Ascending aorta (tissue), 2 donors: ENCODE results near the gene PIR. TPM values are rescaled to one million over a fixed set of nuclear protein-coding genes. Genes with fewer than 3 reads are reported as not detected.

ENCODE experiments used
- DNase-seq, 2 donors: peaks; one replicate each; pipeline ENCODE4 v3.0.0-alpha.2; 2019; ENCODE audit warnings: low spot score in 2 of 2
- H3K27ac ChIP-seq, 2 donors: fragments of 200-600 bp; sonication (generic); one replicate each; pipeline ENCODE4 v1.5.1; 2016 to 2017; ENCODE audit warnings: mild to moderate bottlenecking in 1 of 2
- H3K27me3 ChIP-seq: fragments of 200-600 bp; sonication (generic); one replicate; pipeline ENCODE4 v1.5.1; 2017
- H3K36me3 ChIP-seq, 2 donors: fragments of 200-600 bp; sonication (generic); one replicate each; pipeline ENCODE4 v1.5.1; 2016
- H3K4me1 ChIP-seq, 2 donors: fragments of 200-600 bp; sonication (generic); one replicate each; pipeline ENCODE4 v1.5.1; 2016 to 2017; ENCODE audit warnings: mild to moderate bottlenecking in 1 of 2
- H3K4me3 ChIP-seq, 2 donors: fragments of 200-600 bp; sonication (generic); one replicate each; pipeline ENCODE4 v1.5.1; 2016 to 2017; ENCODE audit warnings: mild to moderate bottlenecking in 1 of 2
- H3K9me3 ChIP-seq, 2 donors: fragments of 200-600 bp; sonication (generic); one replicate each; pipeline ENCODE4 v1.5.1; 2016
- intact Hi-C: fragments of 100-400 bp; cut with DNase I; formaldehyde crosslinking; loops from one replicate; pipeline ENCODE4 v1.15.1; 2023
- total RNA-seq: library from RNA; depleted of rRNA; stranded (reverse); fragments of >200 nt; gene quantifications from one replicate; pipeline ENCODE4 v1.1.0, GENCODE V29; 2016
- TF ChIP-seq, protein P1 (sequence below), 3 experiments: fragments of 200-600 bp in 2 of 3; fragments of 450-650 bp in 1 of 3; sonication (generic) in 2 of 3; IDR thresholded peaks; one replicate each; pipeline ENCODE4 v1.5.1; 2016 to 2019; ENCODE audit warnings: antibody characterized with exemption in 3 of 3, mild to moderate bottlenecking in 1 of 3, moderate library complexity in 1 of 3

The PIR gene
- total RNA-seq, 1 donor from 2014 or later: 14.6 TPM

DNA sequence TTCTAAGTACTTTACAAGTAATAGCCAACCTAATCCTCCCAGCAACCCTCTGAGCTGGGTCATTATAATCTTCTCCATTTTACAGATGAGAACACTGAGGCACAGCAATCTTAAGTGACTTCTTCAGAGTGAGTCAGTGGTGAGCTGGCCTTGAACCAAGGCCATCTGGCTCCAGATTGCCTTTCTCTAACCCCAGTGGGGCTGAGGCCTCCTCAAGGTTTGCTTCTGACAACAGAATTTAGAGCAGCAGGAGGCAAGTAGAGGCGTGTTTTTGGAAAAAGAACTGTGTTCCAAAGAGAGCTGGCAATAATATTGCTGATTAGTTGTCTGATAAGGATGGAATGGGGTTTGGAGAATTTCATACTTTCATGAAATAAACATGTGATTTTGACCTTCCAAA is 41.2 kb downstream of the PIR start:
- H3K36me3 ChIP-seq: peaks cover 7 to 13% of the 10 kb centered on the region in 2 donors
- DNase-seq: no peak
- no peak overlapping the region for H3K4me3 ChIP-seq
- H3K9me3 ChIP-seq: no peaks in the 10 kb centered on the region
- H3K27ac ChIP-seq: no peak overlapping the region
- TF ChIP-seq, protein P1, sequence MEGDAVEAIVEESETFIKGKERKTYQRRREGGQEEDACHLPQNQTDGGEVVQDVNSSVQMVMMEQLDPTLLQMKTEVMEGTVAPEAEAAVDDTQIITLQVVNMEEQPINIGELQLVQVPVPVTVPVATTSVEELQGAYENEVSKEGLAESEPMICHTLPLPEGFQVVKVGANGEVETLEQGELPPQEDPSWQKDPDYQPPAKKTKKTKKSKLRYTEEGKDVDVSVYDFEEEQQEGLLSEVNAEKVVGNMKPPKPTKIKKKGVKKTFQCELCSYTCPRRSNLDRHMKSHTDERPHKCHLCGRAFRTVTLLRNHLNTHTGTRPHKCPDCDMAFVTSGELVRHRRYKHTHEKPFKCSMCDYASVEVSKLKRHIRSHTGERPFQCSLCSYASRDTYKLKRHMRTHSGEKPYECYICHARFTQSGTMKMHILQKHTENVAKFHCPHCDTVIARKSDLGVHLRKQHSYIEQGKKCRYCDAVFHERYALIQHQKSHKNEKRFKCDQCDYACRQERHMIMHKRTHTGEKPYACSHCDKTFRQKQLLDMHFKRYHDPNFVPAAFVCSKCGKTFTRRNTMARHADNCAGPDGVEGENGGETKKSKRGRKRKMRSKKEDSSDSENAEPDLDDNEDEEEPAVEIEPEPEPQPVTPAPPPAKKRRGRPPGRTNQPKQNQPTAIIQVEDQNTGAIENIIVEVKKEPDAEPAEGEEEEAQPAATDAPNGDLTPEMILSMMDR (IDR thresholded peaks at IDR 0.05): no peak
- H3K4me1 ChIP-seq: no peaks in the 10 kb centered on the region
- intact Hi-C loops: no loop called here
- H3K27me3 ChIP-seq: no peaks in the 10 kb centered on the region

DNA sequence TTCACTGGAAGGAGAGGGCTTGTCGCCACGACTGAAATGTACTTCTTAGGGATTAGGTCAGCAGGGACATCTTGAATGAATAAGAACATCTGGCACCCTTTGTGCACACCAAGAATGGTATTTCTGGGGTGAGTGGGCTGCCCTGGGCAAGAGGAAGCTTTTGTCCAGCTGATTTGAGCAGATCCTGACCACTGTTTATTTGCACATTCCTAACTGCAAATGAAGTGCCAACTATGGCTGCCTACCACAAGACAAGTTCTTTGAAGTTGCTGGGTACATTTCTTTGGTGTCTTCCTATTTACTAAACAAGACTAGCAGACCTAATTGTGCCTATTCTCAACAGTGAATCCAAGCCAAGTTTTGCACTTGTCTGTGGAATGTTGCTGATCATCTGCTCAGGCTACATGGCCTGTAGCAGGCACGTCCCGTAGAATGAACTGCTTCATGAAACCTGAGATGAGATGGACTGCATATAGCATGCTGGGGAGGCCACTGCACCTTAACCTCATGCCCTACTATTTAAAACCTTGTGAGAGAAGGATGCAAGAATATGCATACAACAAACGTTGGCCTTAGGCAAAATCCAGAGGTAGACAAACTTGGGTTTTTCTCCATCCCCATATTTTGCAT is 45.0 kb downstream of the PIR start:
- TF ChIP-seq, protein P1 (IDR thresholded peaks at IDR 0.05): no peak
- Histone ChIP-seq H3K9me3 (no peaks in the 10 kb centered on the region), H3K36me3 (no peaks in the 10 kb centered on the region), H3K27me3 (no peaks in the 10 kb centered on the region), H3K4me1 (no peaks in the 10 kb centered on the region), H3K4me3 (no peak overlapping the region), H3K27ac (no peak overlapping the region)
- no peak for DNase-seq
- intact Hi-C loops: no loop called here

DNA sequence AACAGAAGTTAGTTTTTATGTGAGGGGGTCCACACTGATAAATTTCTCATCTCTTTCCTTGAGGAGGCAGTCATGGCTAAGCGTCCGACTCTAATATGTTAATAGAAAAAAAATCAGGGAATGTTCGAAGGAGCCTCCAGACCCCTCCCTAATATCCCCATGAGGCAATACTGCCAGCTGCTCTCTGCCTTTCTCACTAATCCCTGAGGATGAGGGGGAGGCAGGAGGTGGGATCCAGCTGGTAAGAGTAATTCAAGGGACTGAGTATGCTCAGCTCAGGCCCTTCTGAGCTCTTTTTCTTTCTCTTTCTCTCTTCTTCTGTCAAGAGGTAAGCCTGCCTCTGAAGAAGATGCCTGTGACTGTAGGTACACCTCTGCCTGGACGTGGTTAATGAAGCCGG is 51.7 kb downstream of the PIR start:
- TF ChIP-seq, protein P1 (IDR thresholded peaks at IDR 0.05): no peak
- DNase-seq: no peak
- no peaks in the 10 kb centered on the region for H3K9me3 ChIP-seq
- H3K36me3 ChIP-seq: no peaks in the 10 kb centered on the region
- H3K4me3 ChIP-seq: no peak overlapping the region
- H3K4me1 ChIP-seq: no peaks in the 10 kb centered on the region
- intact Hi-C loops: no loop called here
- no peaks in the 10 kb centered on the region for H3K27me3 ChIP-seq
- H3K27ac ChIP-seq: no peak overlapping the region

DNA sequence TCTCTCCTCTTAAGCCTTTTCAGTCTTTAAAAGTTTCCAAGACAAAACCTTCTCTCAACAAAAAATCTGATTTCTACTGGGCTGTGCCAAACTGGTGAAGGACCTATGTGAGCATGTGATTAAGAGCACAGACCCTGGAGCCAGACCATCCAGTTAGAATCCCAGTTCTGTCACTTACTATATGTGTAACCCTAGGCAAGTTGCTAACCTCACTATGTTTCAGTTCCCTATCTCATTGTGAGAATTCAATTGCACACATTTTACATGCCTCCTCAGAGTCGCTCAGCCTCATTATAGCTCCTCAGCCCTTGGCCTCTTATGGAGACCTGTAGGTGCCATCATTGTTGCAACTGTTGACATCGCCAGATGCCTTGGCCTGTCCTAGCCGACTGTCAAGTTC is 54.8 kb downstream of the PIR start:
- TF ChIP-seq, protein P1 (IDR thresholded peaks at IDR 0.05): no peak
- intact Hi-C loops: no loop called here

DNA sequence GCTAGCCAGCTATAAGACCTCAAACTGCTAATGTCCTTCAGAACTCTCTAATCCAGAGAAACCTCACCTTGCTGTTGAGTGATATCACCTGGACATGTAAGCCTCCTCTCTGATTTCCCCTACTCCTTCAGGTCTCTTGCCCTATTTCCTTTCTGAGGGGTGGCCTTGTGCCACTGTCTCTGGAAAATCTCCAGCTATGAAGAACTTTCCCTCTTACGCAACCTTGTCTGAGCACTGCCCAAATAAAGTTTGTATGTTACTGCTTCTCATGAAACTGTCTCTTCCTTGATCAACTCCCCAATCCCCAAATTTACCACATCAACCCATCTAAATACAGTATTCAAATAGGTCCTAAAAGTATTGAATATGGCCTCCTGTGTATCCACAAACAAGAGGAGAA is 55.4 kb downstream of the PIR start:
- Histone ChIP-seq H3K36me3 (no peaks in the 10 kb centered on the region), H3K27ac (no peak overlapping the region), H3K4me3 (no peak overlapping the region), H3K27me3 (no peaks in the 10 kb centered on the region), H3K4me1 (no peaks in the 10 kb centered on the region), H3K9me3 (no peaks in the 10 kb centered on the region)
- intact Hi-C loops: no loop called here
- DNase-seq: no peak
- TF ChIP-seq, protein P1 (IDR thresholded peaks at IDR 0.05): no peak

More for the DNA sequence above, 54.8 kb downstream of the PIR start:
- H3K4me1 ChIP-seq: no peaks in the 10 kb centered on the region
- no peak overlapping the region for H3K27ac ChIP-seq
- no peak overlapping the region for H3K4me3 ChIP-seq
- no peaks in the 10 kb centered on the region for H3K36me3 ChIP-seq
- H3K27me3 ChIP-seq: no peaks in the 10 kb centered on the region
- H3K9me3 ChIP-seq: no peaks in the 10 kb centered on the region
- DNase-seq: no peak
